ENCODE measurements around the gene NRXN3.

GRCh38 chr14:78688503-78688902 lies 518.3 kb downstream of the NRXN3 start:
- TF ChIP-seq BHLHE40 (IDR thresholded peaks at IDR 0.05; ENCODE audit: borderline replicate concordance) = no peak
- no peak for TF ChIP-seq FOXA1 (IDR thresholded peaks at IDR 0.05)
- no peak for TF ChIP-seq CTBP1 (IDR thresholded peaks at IDR 0.05; ENCODE audit: borderline replicate concordance)
- no peak for TF ChIP-seq ELF4 (IDR thresholded peaks at IDR 0.05)
- no peak for TF ChIP-seq TARDBP (IDR thresholded peaks at IDR 0.05)

All from HEK293T (cell line).